ENCODE data around the gene DNAJC12. TPM values are rescaled to one million over a fixed set of nuclear protein-coding genes. Genes with fewer than 3 reads are reported as not detected.

Gene DNAJC12
- total and polyA plus RNA-seq, 2 of the 8 experiments (the other 6 are each of a cell fraction or from before 2014, with no cell fraction given), result 0.86 to 4.2 TPM

GRCh38 chr10:67785098-67785497 is 52.9 kb downstream of the DNAJC12 start:
- H2BK15ac ChIP-seq (ENCODE audit: low read length), result no peak overlapping the region
- POLR2A ChIA-PET (ENCODE audit: partially characterized antibody), result interaction anchor here (1.3 kb wide), 1 partner anchor 99 kb away, joined by 3 read pairs; the partner anchor contains the start of gene SIRT1
- H4K8ac ChIP-seq (ENCODE audit: extremely low read depth, insufficient read depth, low read length), result no peak overlapping the region
- H3K23me2 ChIP-seq (ENCODE audit: low read depth, low read length), result no peaks in the 10 kb centered on the region
- H3K79me2 ChIP-seq (ENCODE audit: control insufficient read depth in 1 of 2, insufficient read depth in 2 of 2, low read length in 2 of 2), result no peaks in the 10 kb centered on the region
- no peak overlapping the region for H2BK120ac ChIP-seq (replicated peaks; ENCODE audit: low read depth, low read length)
- H4K20me1 ChIP-seq (replicated peaks in 1 of 2; ENCODE audit: control insufficient read depth in 1 of 2, insufficient read depth in 2 of 2, low read length in 2 of 2), result no peaks in the 10 kb centered on the region
- H4K91ac ChIP-seq (replicated peaks; ENCODE audit: insufficient read length, low read length), result no peak overlapping the region
- no peak overlapping the region for H2BK12ac ChIP-seq (ENCODE audit: low read depth, low read length)
- H3K9ac ChIP-seq (replicated peaks in 1 of 4; ENCODE audit: extremely low read depth in 1 of 4, low read depth in 3 of 4, low read length in 3 of 4), result no peak overlapping the region
- WGBS, 2 experiments (ENCODE audit: extremely low coverage in 1 of 2, insufficient coverage in 1 of 2, insufficient read length in 1 of 2, insufficient replicate concordance in 2 of 2, low coverage in 1 of 2, low lambda C conversion rate in 2 of 2, missing lambda C conversion rate in 1 of 2), result 86% methylated on average over 1 of the region's 1 CpG; no CpG with 5 or more reads in 1 of the 2 experiments
- no peaks in the 10 kb centered on the region for H3K9me3 ChIP-seq (ENCODE audit: insufficient read depth in 2 of 2, low read depth in 1 of 2, low read length in 1 of 2)
- no peak overlapping the region for H3K4ac ChIP-seq (replicated peaks; ENCODE audit: insufficient read length, low read depth, low read length)
- H3K36me3 ChIP-seq (ENCODE audit: control insufficient read depth in 2 of 4, insufficient read depth in 4 of 4, low read length in 3 of 4), result no peaks in the 10 kb centered on the region
- H3K4me1 ChIP-seq (replicated peaks in 1 of 4; ENCODE audit: control insufficient read depth in 3 of 4, insufficient read depth in 4 of 4, low read length in 3 of 4), result peaks cover 0 to 6% (median 0%) of the 10 kb centered on the region in 4 experiments; a peak in 2 of 7 replicates
- no peak for TF ChIP-seq CBX5 (IDR thresholded peaks at IDR 0.05; ENCODE audit: low read depth, low read length)
- no peak for TF ChIP-seq E2F6 (IDR thresholded peaks at IDR 0.05)
- TF ChIP-seq SP1 (IDR thresholded peaks at IDR 0.05; ENCODE audit: low read depth, low read length), result no peak
- no peak for TF ChIP-seq RXRA (IDR thresholded peaks at IDR 0.05; ENCODE audit: insufficient read depth, low read depth, low read length)
- no peak for TF ChIP-seq JUND (IDR thresholded peaks at IDR 0.05; ENCODE audit: low read length)
- TF ChIP-seq FOSL1 (IDR thresholded peaks at IDR 0.05; ENCODE audit: insufficient read depth, low read depth, low read length), result no peak
- TF ChIP-seq KDM4A (IDR thresholded peaks at IDR 0.05; ENCODE audit: low read depth, low read length, severe bottlenecking), result no peak
- no peak for TF ChIP-seq KDM1A (IDR thresholded peaks at IDR 0.05; ENCODE audit: borderline replicate concordance, low read length)
- no peak overlapping the region for H2AFZ ChIP-seq (ENCODE audit: low read length)
- no peak overlapping the region for H3K4me2 ChIP-seq (ENCODE audit: insufficient read depth in 1 of 2, low read depth in 2 of 2, low read length in 2 of 2)
- no peak overlapping the region for H2BK20ac ChIP-seq (ENCODE audit: low read length)
- no peak overlapping the region for H3K56ac ChIP-seq (replicated peaks; ENCODE audit: insufficient read length, low read depth, low read length)
- H3K27me3 ChIP-seq (replicated peaks in 1 of 4; ENCODE audit: control insufficient read depth in 3 of 4, extremely low read depth in 1 of 4, insufficient read depth in 3 of 4, low read length in 3 of 4), result no peaks in the 10 kb centered on the region
- no peak overlapping the region for H2BK5ac ChIP-seq (ENCODE audit: low read depth, low read length)
- H3K23ac ChIP-seq (ENCODE audit: insufficient read length), result no peak overlapping the region
- H3K14ac ChIP-seq (ENCODE audit: insufficient read length), result no peak overlapping the region
- no peak for FAIRE-seq
- H2AK5ac ChIP-seq (ENCODE audit: low read depth, low read length), result no peak overlapping the region
- H3K27ac ChIP-seq (ENCODE audit: low read depth, low read length), result no peak overlapping the region
- CTCF ChIA-PET (ENCODE audit: partially characterized antibody), result interaction anchor here (1.1 to 3.6 kb wide), 6 partner anchors 9 to 120 kb away, joined by 3 to 20 read pairs (median 3); partner anchors contain the start of gene CTNNA3
- H3K18ac ChIP-seq (ENCODE audit: extremely low read depth, low read length), result no peak overlapping the region
- H3K79me1 ChIP-seq (ENCODE audit: low read depth, low read length), result no peaks in the 10 kb centered on the region
- no peak overlapping the region for H3K4me3 ChIP-seq (ENCODE audit: extremely low read depth in 1 of 4, insufficient read depth in 2 of 4, low read depth in 3 of 4, low read length in 4 of 4)
- DNase-seq (ENCODE audit: low read depth in 1 of 2, low spot score in 2 of 2), result no peak
- H4K5ac ChIP-seq (ENCODE audit: insufficient read length, low read depth, low read length), result no peak overlapping the region
